ENCODE results near the gene AKAP13.
A peak's percentile ranks its signal among the peaks of the same experiment; 100 is the strongest.

The AKAP13 gene, protein sequence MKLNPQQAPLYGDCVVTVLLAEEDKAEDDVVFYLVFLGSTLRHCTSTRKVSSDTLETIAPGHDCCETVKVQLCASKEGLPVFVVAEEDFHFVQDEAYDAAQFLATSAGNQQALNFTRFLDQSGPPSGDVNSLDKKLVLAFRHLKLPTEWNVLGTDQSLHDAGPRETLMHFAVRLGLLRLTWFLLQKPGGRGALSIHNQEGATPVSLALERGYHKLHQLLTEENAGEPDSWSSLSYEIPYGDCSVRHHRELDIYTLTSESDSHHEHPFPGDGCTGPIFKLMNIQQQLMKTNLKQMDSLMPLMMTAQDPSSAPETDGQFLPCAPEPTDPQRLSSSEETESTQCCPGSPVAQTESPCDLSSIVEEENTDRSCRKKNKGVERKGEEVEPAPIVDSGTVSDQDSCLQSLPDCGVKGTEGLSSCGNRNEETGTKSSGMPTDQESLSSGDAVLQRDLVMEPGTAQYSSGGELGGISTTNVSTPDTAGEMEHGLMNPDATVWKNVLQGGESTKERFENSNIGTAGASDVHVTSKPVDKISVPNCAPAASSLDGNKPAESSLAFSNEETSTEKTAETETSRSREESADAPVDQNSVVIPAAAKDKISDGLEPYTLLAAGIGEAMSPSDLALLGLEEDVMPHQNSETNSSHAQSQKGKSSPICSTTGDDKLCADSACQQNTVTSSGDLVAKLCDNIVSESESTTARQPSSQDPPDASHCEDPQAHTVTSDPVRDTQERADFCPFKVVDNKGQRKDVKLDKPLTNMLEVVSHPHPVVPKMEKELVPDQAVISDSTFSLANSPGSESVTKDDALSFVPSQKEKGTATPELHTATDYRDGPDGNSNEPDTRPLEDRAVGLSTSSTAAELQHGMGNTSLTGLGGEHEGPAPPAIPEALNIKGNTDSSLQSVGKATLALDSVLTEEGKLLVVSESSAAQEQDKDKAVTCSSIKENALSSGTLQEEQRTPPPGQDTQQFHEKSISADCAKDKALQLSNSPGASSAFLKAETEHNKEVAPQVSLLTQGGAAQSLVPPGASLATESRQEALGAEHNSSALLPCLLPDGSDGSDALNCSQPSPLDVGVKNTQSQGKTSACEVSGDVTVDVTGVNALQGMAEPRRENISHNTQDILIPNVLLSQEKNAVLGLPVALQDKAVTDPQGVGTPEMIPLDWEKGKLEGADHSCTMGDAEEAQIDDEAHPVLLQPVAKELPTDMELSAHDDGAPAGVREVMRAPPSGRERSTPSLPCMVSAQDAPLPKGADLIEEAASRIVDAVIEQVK (N-terminal part only)

DNA sequence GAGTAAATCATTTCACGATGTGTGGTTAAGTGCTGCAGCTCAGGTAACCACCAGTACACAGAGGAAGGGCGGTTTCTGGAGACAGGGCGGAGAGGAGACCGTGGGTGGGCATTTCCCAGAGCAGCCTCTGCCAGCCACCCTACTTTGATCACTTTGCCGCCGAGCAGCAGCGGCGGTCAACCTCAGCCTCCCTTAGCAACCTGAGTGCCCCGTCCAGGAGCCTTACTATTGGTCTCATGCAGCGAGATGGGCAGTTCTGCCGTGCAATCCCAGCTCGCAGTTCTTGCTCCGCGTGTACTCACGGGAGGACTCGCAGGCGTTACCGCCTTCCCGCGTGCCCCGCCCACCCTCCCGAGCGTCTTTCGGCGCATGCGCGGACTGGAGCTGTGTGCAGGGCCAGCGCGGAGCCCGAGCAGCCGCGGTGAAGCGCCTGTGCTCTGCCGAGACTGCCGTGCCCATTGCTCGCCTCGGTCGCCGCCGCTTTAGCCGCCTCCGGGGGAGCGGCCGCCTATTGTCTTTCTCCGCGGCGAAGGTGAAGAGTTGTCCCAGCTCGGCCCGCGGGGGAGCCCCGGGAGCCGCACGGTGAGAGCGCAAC lies at the start of gene AKAP13:
Gene AKAP13 (plus strand): TSS at position 387 of the 595 bp plus-strand sequence. CDS start 105,118 bp downstream, outside the sequence.
- TF ChIP-seq, protein P1, sequence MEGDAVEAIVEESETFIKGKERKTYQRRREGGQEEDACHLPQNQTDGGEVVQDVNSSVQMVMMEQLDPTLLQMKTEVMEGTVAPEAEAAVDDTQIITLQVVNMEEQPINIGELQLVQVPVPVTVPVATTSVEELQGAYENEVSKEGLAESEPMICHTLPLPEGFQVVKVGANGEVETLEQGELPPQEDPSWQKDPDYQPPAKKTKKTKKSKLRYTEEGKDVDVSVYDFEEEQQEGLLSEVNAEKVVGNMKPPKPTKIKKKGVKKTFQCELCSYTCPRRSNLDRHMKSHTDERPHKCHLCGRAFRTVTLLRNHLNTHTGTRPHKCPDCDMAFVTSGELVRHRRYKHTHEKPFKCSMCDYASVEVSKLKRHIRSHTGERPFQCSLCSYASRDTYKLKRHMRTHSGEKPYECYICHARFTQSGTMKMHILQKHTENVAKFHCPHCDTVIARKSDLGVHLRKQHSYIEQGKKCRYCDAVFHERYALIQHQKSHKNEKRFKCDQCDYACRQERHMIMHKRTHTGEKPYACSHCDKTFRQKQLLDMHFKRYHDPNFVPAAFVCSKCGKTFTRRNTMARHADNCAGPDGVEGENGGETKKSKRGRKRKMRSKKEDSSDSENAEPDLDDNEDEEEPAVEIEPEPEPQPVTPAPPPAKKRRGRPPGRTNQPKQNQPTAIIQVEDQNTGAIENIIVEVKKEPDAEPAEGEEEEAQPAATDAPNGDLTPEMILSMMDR (IDR thresholded peaks at IDR 0.05; ENCODE audit: low read depth, low read length, missing control alignments) = no peak
- DNase-seq (ENCODE audit: extremely low read depth, low read depth) = peak; percentile 99
- H3K4me3 ChIP-seq (replicated peaks; ENCODE audit: low read depth, low read length) = peak within 1 kb of the TSS; percentile 57

DNA sequence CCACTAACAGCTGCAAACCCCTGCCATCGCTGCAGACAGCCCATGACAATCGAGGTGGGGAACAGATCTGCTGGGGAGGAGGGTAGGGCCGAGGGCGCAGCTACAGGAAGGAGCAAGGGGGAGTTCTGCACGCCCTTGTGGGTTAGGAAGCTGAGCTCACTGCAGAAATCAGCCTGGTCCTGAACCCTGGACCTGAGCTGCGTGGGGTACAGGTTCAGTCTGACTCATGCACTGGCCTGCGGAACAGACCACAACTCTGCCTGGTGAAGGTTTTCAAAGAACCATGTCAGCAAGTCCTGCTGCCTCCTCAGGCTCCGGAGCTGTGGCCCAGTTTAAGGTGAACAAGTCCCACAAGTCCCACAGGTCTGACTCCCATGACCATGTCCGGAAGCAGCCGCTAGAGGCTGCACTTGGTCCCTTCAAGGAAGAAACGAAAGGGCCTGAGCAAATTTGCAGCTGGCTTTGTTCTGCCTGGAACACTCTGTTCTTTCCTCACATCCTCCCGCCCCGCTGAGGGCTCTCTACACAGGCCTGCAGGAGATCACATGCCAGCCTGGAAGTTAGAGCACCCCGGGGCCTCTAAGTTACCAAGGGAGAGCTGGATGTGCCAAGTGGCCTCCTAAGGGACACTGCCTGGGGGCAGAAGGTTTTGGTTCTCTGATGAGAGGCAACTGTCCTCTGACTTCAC lies 49.4 kb upstream of the AKAP13 start:
- TF ChIP-seq, protein P1 (IDR thresholded peaks at IDR 0.05; ENCODE audit: low read depth, low read length, missing control alignments) = peak; percentile 94
- peak overlapping the region; percentile 62 for H3K4me3 ChIP-seq (replicated peaks; ENCODE audit: low read depth, low read length)
- DNase-seq (ENCODE audit: extremely low read depth, low read depth) = peak; percentile 88

DNA sequence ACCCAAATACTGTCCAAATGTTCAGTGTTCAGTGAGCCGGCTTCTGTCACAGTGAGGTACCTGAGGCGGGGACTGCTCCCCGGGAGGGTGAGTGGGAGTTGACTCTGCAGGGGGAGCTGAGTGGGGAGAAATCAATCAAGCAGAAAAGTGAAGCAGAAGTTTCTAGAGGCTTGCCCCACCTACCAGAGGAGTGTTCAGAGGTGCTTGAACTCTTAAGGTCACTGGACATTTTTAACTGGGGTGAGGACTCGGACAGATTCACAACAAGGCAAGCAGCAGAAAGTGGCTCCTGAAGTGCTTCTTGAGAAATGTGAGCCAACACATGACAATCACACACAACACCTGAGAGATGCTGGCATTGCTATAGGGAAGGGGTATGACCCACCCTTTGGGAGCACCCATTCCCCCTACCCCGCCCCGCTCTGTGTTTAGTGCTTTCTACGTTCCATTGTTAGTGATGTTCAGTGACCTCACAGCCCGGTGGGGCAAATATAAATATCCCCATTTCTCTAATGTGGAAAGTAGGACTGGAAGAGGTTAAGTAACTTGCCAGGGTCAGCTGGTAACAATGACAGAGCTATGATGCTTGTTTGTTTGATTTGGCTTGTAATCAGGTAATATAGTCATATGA lies 48.6 kb upstream of the AKAP13 start:
- TF ChIP-seq, protein P1 (IDR thresholded peaks at IDR 0.05; ENCODE audit: low read depth, low read length, missing control alignments) = no peak
- DNase-seq (ENCODE audit: extremely low read depth, low read depth) = no peak

DNA sequence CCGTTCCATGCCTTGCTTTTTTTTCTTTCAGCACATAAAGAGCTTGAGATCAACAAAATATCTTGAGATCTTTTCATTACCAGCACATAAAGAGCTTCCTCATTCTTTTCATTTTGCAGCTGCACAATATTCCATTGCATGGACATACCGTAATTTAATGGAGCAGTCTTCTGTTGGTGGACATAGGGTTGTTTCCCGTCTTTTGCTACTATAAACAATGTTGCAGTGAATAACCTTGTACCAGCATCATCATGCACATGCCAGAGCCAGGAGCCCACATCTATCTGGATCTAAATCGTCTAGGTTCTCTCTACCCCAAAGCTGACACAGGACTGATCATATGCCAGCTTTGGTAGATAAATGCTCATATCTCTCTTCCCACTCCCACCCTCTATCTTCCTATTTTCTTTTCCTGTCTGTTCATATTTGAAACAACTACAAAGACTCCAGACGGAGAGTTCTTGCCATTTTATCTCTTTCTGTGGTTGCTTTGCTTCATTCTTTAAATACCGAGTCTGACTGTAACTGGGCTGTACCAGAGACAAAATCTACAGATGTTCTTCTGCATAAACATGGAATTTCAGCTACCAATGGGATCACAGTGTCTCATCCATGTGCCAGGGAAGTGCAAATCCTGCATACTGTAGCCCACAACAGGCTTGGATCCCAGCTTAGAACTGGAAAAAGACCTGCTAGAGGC lies 47.1 kb upstream of the AKAP13 start:
- TF ChIP-seq, protein P1 (IDR thresholded peaks at IDR 0.05; ENCODE audit: low read depth, low read length, missing control alignments) = no peak
- H3K4me3 ChIP-seq (replicated peaks; ENCODE audit: low read depth, low read length) = no peak overlapping the region
- peak; percentile 83 for DNase-seq (ENCODE audit: extremely low read depth, low read depth)

More for the DNA sequence above, 48.6 kb upstream of the AKAP13 start:
- peak overlapping the region; percentile 11; the same call in 1 of the 2 replicates for H3K4me3 ChIP-seq (replicated peaks; ENCODE audit: low read depth, low read length)

DNA sequence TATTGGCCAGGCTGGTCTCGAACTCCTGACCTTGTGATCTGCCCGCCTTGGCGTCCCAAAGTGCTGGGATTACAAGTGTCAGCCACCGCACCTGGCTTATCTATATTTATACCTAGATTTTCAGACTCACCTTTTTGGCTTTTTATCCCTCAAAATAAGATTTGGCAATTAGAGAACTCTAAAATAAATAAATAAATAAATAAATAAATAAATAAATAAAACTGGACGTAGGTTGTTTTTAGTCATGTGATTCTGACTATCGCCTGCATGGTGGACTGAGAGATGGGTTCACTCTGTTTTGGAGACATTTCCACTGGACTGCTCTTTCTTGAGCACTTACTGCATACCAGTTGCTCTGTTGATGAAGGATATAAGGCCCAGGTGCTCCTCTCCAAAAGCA lies 46.2 kb upstream of the AKAP13 start:
- TF ChIP-seq, protein P1 (IDR thresholded peaks at IDR 0.05; ENCODE audit: low read depth, low read length, missing control alignments) = no peak
- H3K4me3 ChIP-seq (replicated peaks; ENCODE audit: low read depth, low read length) = no peak overlapping the region
- no peak for DNase-seq (ENCODE audit: extremely low read depth, low read depth)
